Dermis lymphatic vessel endothelial cell (primary cell): Measurements from ENCODE around the gene PHF21B. TPM values are rescaled to one million over a fixed set of nuclear protein-coding genes. Genes with fewer than 3 reads are reported as not detected.

Source experiments
- total RNA-seq: library from RNA; depleted of rRNA; stranded (reverse); fragments of >200 nt; gene quantifications from 2 replicates; pipeline ENCODE4 v1.2.1, GENCODE V29; 2014

Gene PHF21B
- total RNA-seq: not detected in 2 replicates

GRCh38 chr22:45009606-45010531, at the start of gene PHF21B:
Gene PHF21B (minus strand): TSS chr22:45010005. CDS start chr22:45009549, 456 bp downstream.

Other genes starting within 250 kb of the PHF21B start
- 43.9 and 58.8 TPM in 2 replicates for gene NUP50, start 153.9 kb upstream of the PHF21B start, total RNA-seq
- 36.6 and 47.8 TPM in 2 replicates for gene KIAA0930, start 230.9 kb upstream of the PHF21B start, total RNA-seq